Measurements from ENCODE around the gene LLGL1. TPM values are rescaled to one million over a fixed set of nuclear protein-coding genes. Genes with fewer than 3 reads are reported as not detected.

LLGL1 gene
- polyA plus RNA-seq, 1 donor from 2014 or later: 52.2 TPM

GRCh38 chr17:18261146-18261515 is 35.7 kb downstream of the LLGL1 start:
- H3K9me3 ChIP-seq (ENCODE audit: low read length): no peaks in the 10 kb centered on the region
- H3K79me2 ChIP-seq (replicated peaks; ENCODE audit: insufficient read depth, low read length): peaks cover 31% of the 10 kb centered on the region
- no peaks in the 10 kb centered on the region for H3K36me3 ChIP-seq (ENCODE audit: insufficient read depth, low read length)
- H4K20me1 ChIP-seq (ENCODE audit: insufficient read depth): no peaks in the 10 kb centered on the region
- H3F3A ChIP-seq (ENCODE audit: insufficient read depth, low read length, poor library complexity, severe bottlenecking): no peaks in the 10 kb centered on the region
- H3K9me2 ChIP-seq (ENCODE audit: insufficient read depth, low read length): no peaks in the 10 kb centered on the region
- H3K4me3 ChIP-seq (ENCODE audit: low read length): peak overlapping the region; percentile 91
- H3K9ac ChIP-seq (ENCODE audit: low read length): peak overlapping the region; percentile 86
- TF ChIP-seq, protein P1, sequence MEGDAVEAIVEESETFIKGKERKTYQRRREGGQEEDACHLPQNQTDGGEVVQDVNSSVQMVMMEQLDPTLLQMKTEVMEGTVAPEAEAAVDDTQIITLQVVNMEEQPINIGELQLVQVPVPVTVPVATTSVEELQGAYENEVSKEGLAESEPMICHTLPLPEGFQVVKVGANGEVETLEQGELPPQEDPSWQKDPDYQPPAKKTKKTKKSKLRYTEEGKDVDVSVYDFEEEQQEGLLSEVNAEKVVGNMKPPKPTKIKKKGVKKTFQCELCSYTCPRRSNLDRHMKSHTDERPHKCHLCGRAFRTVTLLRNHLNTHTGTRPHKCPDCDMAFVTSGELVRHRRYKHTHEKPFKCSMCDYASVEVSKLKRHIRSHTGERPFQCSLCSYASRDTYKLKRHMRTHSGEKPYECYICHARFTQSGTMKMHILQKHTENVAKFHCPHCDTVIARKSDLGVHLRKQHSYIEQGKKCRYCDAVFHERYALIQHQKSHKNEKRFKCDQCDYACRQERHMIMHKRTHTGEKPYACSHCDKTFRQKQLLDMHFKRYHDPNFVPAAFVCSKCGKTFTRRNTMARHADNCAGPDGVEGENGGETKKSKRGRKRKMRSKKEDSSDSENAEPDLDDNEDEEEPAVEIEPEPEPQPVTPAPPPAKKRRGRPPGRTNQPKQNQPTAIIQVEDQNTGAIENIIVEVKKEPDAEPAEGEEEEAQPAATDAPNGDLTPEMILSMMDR (IDR thresholded peaks at IDR 0.05; ENCODE audit: poor library complexity, severe bottlenecking): no peak
- TF ChIP-seq EZH2 (IDR thresholded peaks at IDR 0.05; ENCODE audit: borderline replicate concordance, insufficient read depth, low read length, poor library complexity, severe bottlenecking): no peak
- peak overlapping the region; percentile 81 for H2AFZ ChIP-seq (ENCODE audit: low read depth, low read length)
- no peaks in the 10 kb centered on the region for H3K27me3 ChIP-seq (ENCODE audit: insufficient read depth, low read depth, low read length)
- peak overlapping the region; percentile 66 for H3K4me2 ChIP-seq (ENCODE audit: low read length)
- peak overlapping the region; percentile 87 for H3K27ac ChIP-seq (ENCODE audit: low read length)

- no peak for TF ChIP-seq EZH2 (IDR thresholded peaks at IDR 0.05; ENCODE audit: borderline replicate concordance, insufficient read depth, low read length, poor library complexity, severe bottlenecking)
- TF ChIP-seq, protein P2, sequence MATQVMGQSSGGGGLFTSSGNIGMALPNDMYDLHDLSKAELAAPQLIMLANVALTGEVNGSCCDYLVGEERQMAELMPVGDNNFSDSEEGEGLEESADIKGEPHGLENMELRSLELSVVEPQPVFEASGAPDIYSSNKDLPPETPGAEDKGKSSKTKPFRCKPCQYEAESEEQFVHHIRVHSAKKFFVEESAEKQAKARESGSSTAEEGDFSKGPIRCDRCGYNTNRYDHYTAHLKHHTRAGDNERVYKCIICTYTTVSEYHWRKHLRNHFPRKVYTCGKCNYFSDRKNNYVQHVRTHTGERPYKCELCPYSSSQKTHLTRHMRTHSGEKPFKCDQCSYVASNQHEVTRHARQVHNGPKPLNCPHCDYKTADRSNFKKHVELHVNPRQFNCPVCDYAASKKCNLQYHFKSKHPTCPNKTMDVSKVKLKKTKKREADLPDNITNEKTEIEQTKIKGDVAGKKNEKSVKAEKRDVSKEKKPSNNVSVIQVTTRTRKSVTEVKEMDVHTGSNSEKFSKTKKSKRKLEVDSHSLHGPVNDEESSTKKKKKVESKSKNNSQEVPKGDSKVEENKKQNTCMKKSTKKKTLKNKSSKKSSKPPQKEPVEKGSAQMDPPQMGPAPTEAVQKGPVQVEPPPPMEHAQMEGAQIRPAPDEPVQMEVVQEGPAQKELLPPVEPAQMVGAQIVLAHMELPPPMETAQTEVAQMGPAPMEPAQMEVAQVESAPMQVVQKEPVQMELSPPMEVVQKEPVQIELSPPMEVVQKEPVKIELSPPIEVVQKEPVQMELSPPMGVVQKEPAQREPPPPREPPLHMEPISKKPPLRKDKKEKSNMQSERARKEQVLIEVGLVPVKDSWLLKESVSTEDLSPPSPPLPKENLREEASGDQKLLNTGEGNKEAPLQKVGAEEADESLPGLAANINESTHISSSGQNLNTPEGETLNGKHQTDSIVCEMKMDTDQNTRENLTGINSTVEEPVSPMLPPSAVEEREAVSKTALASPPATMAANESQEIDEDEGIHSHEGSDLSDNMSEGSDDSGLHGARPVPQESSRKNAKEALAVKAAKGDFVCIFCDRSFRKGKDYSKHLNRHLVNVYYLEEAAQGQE (IDR thresholded peaks at IDR 0.05; ENCODE audit: borderline replicate concordance): no peak
- TF ChIP-seq TAF1 (IDR thresholded peaks at IDR 0.05; ENCODE audit: low read depth): no peak
- TF ChIP-seq MXI1 (conservative IDR thresholded peaks at IDR 0.05; ENCODE audit: poor library complexity, severe bottlenecking): no peak
- no peak for TF ChIP-seq EP300 (conservative IDR thresholded peaks at IDR 0.05; ENCODE audit: poor library complexity, severe bottlenecking)
- TF ChIP-seq SMC3 (conservative IDR thresholded peaks at IDR 0.05; ENCODE audit: poor library complexity): no peak
- TF ChIP-seq RAD21 (conservative IDR thresholded peaks at IDR 0.05): no peak
- no peak for TF ChIP-seq POLR2AphosphoS5 (IDR thresholded peaks at IDR 0.05)
- peak overlapping the region; percentile 86 for H3K9ac ChIP-seq (ENCODE audit: low read length)
- H3F3A ChIP-seq (ENCODE audit: insufficient read depth, low read length, poor library complexity, severe bottlenecking): no peaks in the 10 kb centered on the region
- no peak overlapping the region for H2AFZ ChIP-seq (ENCODE audit: low read depth, low read length)
- peaks cover 31% of the 10 kb centered on the region for H3K79me2 ChIP-seq (replicated peaks; ENCODE audit: insufficient read depth, low read length)
- no peak overlapping the region for H3K27ac ChIP-seq (ENCODE audit: low read length)
- H3K9me2 ChIP-seq (ENCODE audit: insufficient read depth, low read length): no peaks in the 10 kb centered on the region
- H3K36me3 ChIP-seq (ENCODE audit: insufficient read depth, low read length): no peaks in the 10 kb centered on the region
- H3K4me2 ChIP-seq (ENCODE audit: low read length): peak overlapping the region; percentile 66
- no peaks in the 10 kb centered on the region for H3K9me3 ChIP-seq (ENCODE audit: low read length)
- peak overlapping the region; percentile 91 for H3K4me3 ChIP-seq (ENCODE audit: low read length)
- no peaks in the 10 kb centered on the region for H4K20me1 ChIP-seq (ENCODE audit: insufficient read depth)
- no peaks in the 10 kb centered on the region for H3K27me3 ChIP-seq (ENCODE audit: insufficient read depth, low read depth, low read length)
Observed at GRCh38 chr17:18261659-18262058, 36.2 kb downstream of the LLGL1 start.

DNA sequence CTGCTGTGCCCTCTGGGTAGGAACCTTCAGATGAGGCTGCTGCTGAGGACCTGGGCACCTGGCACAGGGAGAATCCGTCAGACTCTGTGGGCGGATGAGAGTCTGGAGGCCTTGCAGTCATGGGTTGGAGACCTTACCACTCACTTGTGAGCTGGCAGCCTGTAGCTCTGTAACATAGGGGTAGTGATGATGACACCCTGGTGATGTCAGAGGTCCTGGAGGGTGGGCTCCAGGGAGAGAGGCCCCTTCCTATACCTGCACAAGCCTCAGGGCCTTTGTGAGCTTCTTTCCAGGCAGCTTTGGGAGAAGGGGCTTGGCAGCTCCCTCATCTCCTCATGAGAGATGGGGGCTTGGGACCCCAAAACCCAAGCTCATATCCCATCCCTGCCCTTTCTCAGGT is 36.7 kb downstream of the LLGL1 start:
- no peaks in the 10 kb centered on the region for H3K36me3 ChIP-seq (ENCODE audit: insufficient read depth, low read length)
- peak overlapping the region; percentile 91 for H3K4me3 ChIP-seq (ENCODE audit: low read length)
- peak overlapping the region; percentile 86 for H3K9ac ChIP-seq (ENCODE audit: low read length)
- no peak overlapping the region for H3K27ac ChIP-seq (ENCODE audit: low read length)
- no peak overlapping the region for H3K4me2 ChIP-seq (ENCODE audit: low read length)
- no peaks in the 10 kb centered on the region for H3K9me3 ChIP-seq (ENCODE audit: low read length)
- peaks cover 28% of the 10 kb centered on the region for H3K79me2 ChIP-seq (replicated peaks; ENCODE audit: insufficient read depth, low read length)
- no peaks in the 10 kb centered on the region for H3K9me2 ChIP-seq (ENCODE audit: insufficient read depth, low read length)
- no peak for TF ChIP-seq POLR2AphosphoS5 (IDR thresholded peaks at IDR 0.05)
- TF ChIP-seq, protein P1 (IDR thresholded peaks at IDR 0.05; ENCODE audit: poor library complexity, severe bottlenecking): no peak
- no peaks in the 10 kb centered on the region for H4K20me1 ChIP-seq (ENCODE audit: insufficient read depth)
- H2AFZ ChIP-seq (ENCODE audit: low read depth, low read length): no peak overlapping the region
- H3F3A ChIP-seq (ENCODE audit: insufficient read depth, low read length, poor library complexity, severe bottlenecking): no peaks in the 10 kb centered on the region
- no peaks in the 10 kb centered on the region for H3K27me3 ChIP-seq (ENCODE audit: insufficient read depth, low read depth, low read length)

Measured in neural cell (in vitro differentiated cells).